H9 (cell line): ENCODE measurements around the gene KCNG1. TPM values are rescaled to one million over a fixed set of nuclear protein-coding genes. Genes with fewer than 3 reads are reported as not detected.

Experiments used
- DNase-seq: peaks from one replicate; pipeline ENCODE4 v3.0.0-alpha.2; 2017
- H2AFZ ChIP-seq: one replicate; pipeline ENCODE4 v1.6.1; 2013; ENCODE audit warnings: mild to moderate bottlenecking, low read length, control low read depth, moderate library complexity
- H2AK5ac ChIP-seq: 2 replicates; pipeline ENCODE4 v1.6.1; 2013; ENCODE audit warnings: low read length, control low read depth, mixed read lengths; ENCODE audit not compliant: insufficient read length
- H2BK120ac ChIP-seq: one replicate; pipeline ENCODE4 v1.6.1; 2013; ENCODE audit warnings: low read depth, mild to moderate bottlenecking, low read length, control low read depth, inconsistent platforms; ENCODE audit not compliant: poor library complexity, severe bottlenecking
- H2BK12ac ChIP-seq: 2 replicates; pipeline ENCODE4 v1.6.1; 2013; ENCODE audit warnings: low read length, control low read depth, mixed read lengths, low read depth; ENCODE audit not compliant: insufficient read length
- H2BK15ac ChIP-seq: 2 replicates; pipeline ENCODE4 v1.6.1; 2013; ENCODE audit warnings: low read depth, low read length, control low read depth
- H2BK20ac ChIP-seq: one replicate; pipeline ENCODE4 v1.6.1; 2013; ENCODE audit warnings: low read depth, mild to moderate bottlenecking, low read length, control low read depth, inconsistent platforms; ENCODE audit not compliant: poor library complexity, severe bottlenecking
- H2BK5ac ChIP-seq: 2 replicates; pipeline ENCODE4 v1.6.1; 2013; ENCODE audit warnings: low read length, control low read depth, mixed read lengths; ENCODE audit not compliant: insufficient read length
- H3K14ac ChIP-seq: 2 replicates; pipeline ENCODE4 v1.6.1; 2013; ENCODE audit warnings: low read length, control low read depth; ENCODE audit not compliant: insufficient read depth
- H3K18ac ChIP-seq: 2 replicates; pipeline ENCODE4 v1.6.1; 2013; ENCODE audit warnings: low read depth, mild to moderate bottlenecking, mixed read lengths, low read length, control low read depth; ENCODE audit not compliant: insufficient read length
- H3K23ac ChIP-seq: 2 replicates; pipeline ENCODE4 v1.6.1; 2013; ENCODE audit warnings: low read length, control low read depth, mixed read lengths, low read depth; ENCODE audit not compliant: insufficient read length
- H3K23me2 ChIP-seq: 2 replicates; pipeline ENCODE4 v1.6.1; 2013; ENCODE audit warnings: low read depth, mild to moderate bottlenecking, mixed read lengths, low read length, control low read depth; ENCODE audit not compliant: insufficient read length, poor library complexity, severe bottlenecking
- H3K27ac ChIP-seq: 2 replicates; pipeline ENCODE4 v1.5.1; 2013; ENCODE audit warnings: low read length, control low read depth, mixed read lengths, low read depth; ENCODE audit not compliant: insufficient read length
- H3K27me3 ChIP-seq: 2 replicates; pipeline ENCODE4 v1.6.1; 2013; ENCODE audit warnings: low read length, control low read depth, inconsistent platforms; ENCODE audit not compliant: insufficient read depth
- H3K4ac ChIP-seq: 2 replicates; pipeline ENCODE4 v1.6.1; 2013; ENCODE audit warnings: low read depth, mild to moderate bottlenecking, control low read depth, inconsistent platforms, low read length, moderate library complexity
- H3K4me1 ChIP-seq: 2 replicates; pipeline ENCODE4 v1.6.1; 2013; ENCODE audit warnings: low read length, control low read depth, inconsistent platforms; ENCODE audit not compliant: insufficient read depth
- H3K4me2 ChIP-seq: 2 replicates; pipeline ENCODE4 v1.6.1; 2013; ENCODE audit warnings: low read length, control low read depth, mixed read lengths; ENCODE audit not compliant: insufficient read length, insufficient read depth
- H3K56ac ChIP-seq: 2 replicates; pipeline ENCODE4 v1.6.1; 2013; ENCODE audit warnings: low read depth, mild to moderate bottlenecking, mixed read lengths, low read length, control low read depth; ENCODE audit not compliant: insufficient read length
- H3K79me1 ChIP-seq: 2 replicates; pipeline ENCODE4 v1.6.1; 2013; ENCODE audit warnings: low read depth, mild to moderate bottlenecking, moderate library complexity, low read length, control low read depth, inconsistent platforms; ENCODE audit not compliant: insufficient read depth, poor library complexity, severe bottlenecking
- H3K79me2 ChIP-seq: 2 replicates; pipeline ENCODE4 v1.6.1; 2013; ENCODE audit warnings: low read length, control low read depth, inconsistent platforms; ENCODE audit not compliant: insufficient read depth
- H3K9ac ChIP-seq: 2 replicates; pipeline ENCODE4 v1.6.1; 2013; ENCODE audit warnings: low read length, control low read depth, mixed read lengths; ENCODE audit not compliant: insufficient read length; ENCODE audit errors: extremely low read depth
- H3K9me3 ChIP-seq: one replicate; pipeline ENCODE4 v1.6.1; 2013; ENCODE audit warnings: low read depth, low read length, inconsistent platforms; ENCODE audit not compliant: control insufficient read depth
- H3T11ph ChIP-seq: one replicate; pipeline ENCODE4 v1.6.1; 2013; ENCODE audit warnings: mild to moderate bottlenecking, low read length, control low read depth, inconsistent platforms
- H4K20me1 ChIP-seq: one replicate; pipeline ENCODE4 v1.6.1; 2013; ENCODE audit not compliant: control insufficient read depth, insufficient read length, insufficient read depth
- H4K5ac ChIP-seq: 2 replicates; pipeline ENCODE4 v1.6.1; 2013; ENCODE audit warnings: low read depth, mild to moderate bottlenecking, mixed read lengths, low read length, control low read depth; ENCODE audit not compliant: insufficient read length
- H4K8ac ChIP-seq: replicated peaks from 2 replicates; pipeline ENCODE4 v1.6.1; 2013; ENCODE audit warnings: low read length, control low read depth, mixed read lengths, low read depth; ENCODE audit not compliant: insufficient read length
- H4K91ac ChIP-seq: 2 replicates; pipeline ENCODE4 v1.6.1; 2013; ENCODE audit warnings: low read depth, mild to moderate bottlenecking, moderate library complexity, mixed read lengths, low read length, control low read depth; ENCODE audit not compliant: insufficient read length
- H3K27ac Mint-ChIP-seq, 3 experiments: 2 replicates in 2 of 3; 3 replicates in 1 of 3; pipeline ENCODE4 v1.8.0; 2020 to 2021; ENCODE audit warnings: mixed read lengths in 3 of 3, mild to moderate bottlenecking in 1 of 3, moderate library complexity in 1 of 3
- H3K27me3 Mint-ChIP-seq: 2 replicates; pipeline ENCODE4 v1.8.0; 2021; ENCODE audit warnings: low read depth, mild to moderate bottlenecking, moderate library complexity, mixed read lengths
- H3K36me3 Mint-ChIP-seq, 3 experiments: 2 replicates in 2 of 3; 3 replicates in 1 of 3; pipeline ENCODE4 v1.8.0; 2020 to 2021; ENCODE audit warnings: low read depth in 3 of 3, mixed read lengths in 3 of 3; ENCODE audit not compliant: insufficient read depth in 1 of 3
- H3K4me1 Mint-ChIP-seq, 2 experiments: 2 replicates each; pipeline ENCODE4 v1.8.0; 2020; ENCODE audit warnings: mixed read lengths in 2 of 2
- H3K4me3 Mint-ChIP-seq, 2 experiments: 2 replicates in 1 of 2; 3 replicates in 1 of 2; pipeline ENCODE4 v1.8.0; 2020 to 2021; ENCODE audit warnings: mild to moderate bottlenecking in 2 of 2, mixed read lengths in 2 of 2, moderate library complexity in 1 of 2
- H3K9me3 Mint-ChIP-seq, 2 experiments: 2 replicates in 1 of 2; 3 replicates in 1 of 2; pipeline ENCODE4 v1.8.0; 2020; ENCODE audit warnings: mild to moderate bottlenecking in 2 of 2, mixed read lengths in 2 of 2, moderate library complexity in 1 of 2
- CTCF ChIP-seq: fragments of 200-600 bp; sonication (generic); conservative IDR thresholded peaks from 3 replicates; pipeline ENCODE4 v1.8.0; 2021; ENCODE audit warnings: antibody characterized with exemption, mild to moderate bottlenecking
- WGBS: extraction: QIAGEN DNeasy Blood & Tissue Kit; methylation state at CpG from one replicate; pipeline ENCODE4 v1.1.7; 2013; ENCODE audit warnings: missing lambda C conversion rate, low lambda C conversion rate, mixed read lengths; ENCODE audit not compliant: insufficient read length; ENCODE audit errors: extremely low coverage; 5-methylcytosine and 5-hydroxymethylcytosine counted together
- total RNA-seq: library from RNA; stranded (reverse); gene quantifications from 2 replicates; pipeline ENCODE4 v1.2.1, GENCODE V29; 2021

The KCNG1 gene
- total RNA-seq, 1 experiment from 2014 or later, result 13.2 TPM

GRCh38 chr20:51003753-51004152 is 19.2 kb downstream of the KCNG1 start:
- H3K79me2 ChIP-seq, result no peaks in the 10 kb centered on the region
- H3K9ac ChIP-seq, result no peak overlapping the region
- H3K79me1 ChIP-seq, result no peaks in the 10 kb centered on the region
- no peaks in the 10 kb centered on the region for H3K9me3 Mint-ChIP-seq
- no peak overlapping the region for H3K18ac ChIP-seq
- peaks cover 2% of the 10 kb centered on the region; the same call in 1 of the 2 replicates for H3K27me3 Mint-ChIP-seq
- no peak overlapping the region for H3K27ac Mint-ChIP-seq
- H3K23me2 ChIP-seq, result no peaks in the 10 kb centered on the region
- no peaks in the 10 kb centered on the region for H3K9me3 ChIP-seq
- no peaks in the 10 kb centered on the region for H3K27me3 ChIP-seq
- H3K14ac ChIP-seq, result no peak overlapping the region
- H4K5ac ChIP-seq, result no peak overlapping the region
- H3K36me3 Mint-ChIP-seq, result peaks cover 8 to 10% (median 8%) of the 10 kb centered on the region in 3 experiments; a peak in 5 of 7 replicates
- no CpG with 5 or more reads among the region's 21 CpGs for WGBS
- H3K56ac ChIP-seq, result no peak overlapping the region
- no peak overlapping the region for H3K4me2 ChIP-seq
- no peak overlapping the region for H3K27ac ChIP-seq
- H2BK20ac ChIP-seq, result no peak overlapping the region
- no peak overlapping the region for H2AFZ ChIP-seq
- H2BK12ac ChIP-seq, result no peak overlapping the region
- no peaks in the 10 kb centered on the region for H3K4me1 ChIP-seq
- no peak overlapping the region for H3K4ac ChIP-seq
- H3T11ph ChIP-seq, result no peak overlapping the region
- no peak overlapping the region for H3K23ac ChIP-seq
- no peak overlapping the region for H2BK15ac ChIP-seq
- no peaks in the 10 kb centered on the region for H4K20me1 ChIP-seq
- peaks cover 3 to 6% of the 10 kb centered on the region in 2 experiments; a peak in 1 of 4 replicates for H3K4me1 Mint-ChIP-seq
- no peak for DNase-seq
- H2BK120ac ChIP-seq, result no peak overlapping the region
- H2BK5ac ChIP-seq, result no peak overlapping the region
- no peak for TF ChIP-seq CTCF
- H4K8ac ChIP-seq, result no peak overlapping the region
- H2AK5ac ChIP-seq, result no peak overlapping the region
- H4K91ac ChIP-seq, result no peak overlapping the region
- H3K4me3 Mint-ChIP-seq, result no peak overlapping the region
